GM18873 (cell line): ENCODE measurements around the gene TMEM114.

ENCODE experiments used
- ATAC-seq: cut with Tn5 transposase; IDR thresholded peaks from one replicate; pipeline ENCODE4 v1.9.1; 2021; ENCODE audit warnings: mild to moderate bottlenecking, moderate library complexity, moderate number of reproducible peaks; ENCODE audit not compliant: unreplicated experiment, low FRiP score

The TMEM114 gene

GRCh38 chr16:8551388-8552332, 38.7 kb downstream of the TMEM114 start:
- no peak for ATAC-seq

- ATAC-seq: no peak
Measured at GRCh38 chr16:8550728-8551387, 39.5 kb downstream of the TMEM114 start.

GRCh38 chr16:8549843-8550412, 40.4 kb downstream of the TMEM114 start:
- ATAC-seq: no peak

- no peak for ATAC-seq
Measured at GRCh38 chr16:8548166-8548565, 42.1 kb downstream of the TMEM114 start.

- ATAC-seq: no peak
Measured at GRCh38 chr16:8547762-8548161, 42.5 kb downstream of the TMEM114 start.

GRCh38 chr16:8544406-8544805, 45.9 kb downstream of the TMEM114 start:
- ATAC-seq: no peak

GRCh38 chr16:8543258-8543657, 47.1 kb downstream of the TMEM114 start:
- ATAC-seq: no peak

GRCh38 chr16:8542393-8542792, 47.9 kb downstream of the TMEM114 start:
- no peak for ATAC-seq

GRCh38 chr16:8541868-8542267, 48.4 kb downstream of the TMEM114 start:
- no peak for ATAC-seq

- ATAC-seq: no peak
Measured at GRCh38 chr16:8537691-8538342, 52.5 kb downstream of the TMEM114 start.

- ATAC-seq: no peak
Measured at GRCh38 chr16:8533509-8533908, 56.8 kb downstream of the TMEM114 start.

GRCh38 chr16:8530752-8531384, 59.4 kb downstream of the TMEM114 start:
- no peak for ATAC-seq

GRCh38 chr16:8528471-8528870, 61.8 kb downstream of the TMEM114 start:
- ATAC-seq: no peak

- ATAC-seq: no peak
Measured at GRCh38 chr16:8523932-8524331, 66.4 kb downstream of the TMEM114 start.

GRCh38 chr16:8522757-8523156, 67.6 kb downstream of the TMEM114 start:
- no peak for ATAC-seq

GRCh38 chr16:8519643-8520042, 70.7 kb downstream of the TMEM114 start:
- ATAC-seq: no peak
